Calu3 (cell line): Measurements from ENCODE around the gene ZNF845. TPM values are rescaled to one million over a fixed set of nuclear protein-coding genes. Genes with fewer than 3 reads are reported as not detected.

ENCODE experiments used
- BruUV-seq: library from RNA; stranded (reverse); fragments of 400-500 nt; replicated peaks from 2 replicates; lab custom pipeline; 2021; lab: Mats Ljungman, UMichigan
- CTCF ChIA-PET: fragments of 300-600 bp; sonication (Branson Sonifier 250); formaldehyde crosslinking; loops from one replicate; lab custom pipeline; 2022; ENCODE audit warnings: antibody characterized with exemption; lab: Charles Lee
- DNase-seq: peaks from one replicate; pipeline ENCODE4 v3.0.0; 2022
- H3K27ac Mint-ChIP-seq: one replicate; pipeline ENCODE4 v1.8.0; 2022; ENCODE audit warnings: mixed read lengths; ENCODE audit not compliant: unreplicated experiment
- H3K27me3 Mint-ChIP-seq: one replicate; pipeline ENCODE4 v1.8.0; 2022; ENCODE audit warnings: mixed read lengths; ENCODE audit not compliant: unreplicated experiment
- H3K36me3 Mint-ChIP-seq: one replicate; pipeline ENCODE4 v1.8.0; 2022; ENCODE audit warnings: mild to moderate bottlenecking, moderate library complexity, mixed read lengths; ENCODE audit not compliant: insufficient read depth, unreplicated experiment
- H3K4me1 Mint-ChIP-seq: one replicate; pipeline ENCODE4 v1.8.0; 2022; ENCODE audit warnings: mild to moderate bottlenecking, low read depth, mixed read lengths; ENCODE audit not compliant: unreplicated experiment
- H3K4me3 Mint-ChIP-seq: one replicate; pipeline ENCODE4 v1.8.0; 2022; ENCODE audit warnings: mild to moderate bottlenecking, low read depth, moderate library complexity, mixed read lengths; ENCODE audit not compliant: unreplicated experiment
- H3K9me3 Mint-ChIP-seq: one replicate; pipeline ENCODE4 v1.8.0; 2022; ENCODE audit warnings: low read depth, mixed read lengths; ENCODE audit not compliant: unreplicated experiment
- intact Hi-C: fragments of 100-400 bp; cut with micrococcal nuclease; formaldehyde crosslinking; loops from one replicate; pipeline ENCODE4 v1.10.0; 2022; ENCODE audit not compliant: unreplicated experiment
- total RNA-seq: library from RNA; stranded (reverse); gene quantifications from 2 replicates; pipeline ENCODE4 v1.2.3, GENCODE V29; 2022
- TF ChIP-seq, protein P1 (sequence below): fragments of 200-600 bp; IDR thresholded peaks from one replicate; pipeline ENCODE4 v1.8.0; 2022; ENCODE audit warnings: antibody characterized with exemption; ENCODE audit not compliant: unreplicated experiment

Gene ZNF845
- total RNA-seq, 1 experiment from 2014 or later, result 9.4 TPM

DNA sequence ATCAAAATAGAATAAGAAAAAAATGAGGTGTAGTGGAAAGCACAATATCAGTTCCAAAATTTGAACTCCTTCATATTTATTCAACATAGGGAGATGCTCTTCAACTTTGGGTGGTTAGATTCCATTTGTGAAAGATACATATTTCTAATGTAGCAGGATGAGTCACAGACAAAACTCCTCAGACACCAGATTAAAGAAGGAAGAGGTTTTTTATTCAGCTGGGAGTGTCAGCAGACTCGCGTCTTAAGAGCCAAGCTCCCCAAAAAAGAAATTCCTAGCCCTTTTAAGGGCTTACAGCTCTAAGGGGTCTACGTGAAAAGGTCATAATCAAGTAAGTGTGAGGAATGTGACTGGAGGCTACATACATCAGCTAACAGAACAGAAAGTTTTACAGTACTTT, 54.6 kb downstream of the ZNF845 start:
- intact Hi-C loops, result no loop called here
- Mint-ChIP-seq H3K36me3 (peaks cover 20% of the 10 kb centered on the region), H3K4me3 (no peak overlapping the region), H3K9me3 (peaks cover 33% of the 10 kb centered on the region), H3K27me3 (no peaks in the 10 kb centered on the region), H3K4me1 (no peaks in the 10 kb centered on the region), H3K27ac (no peak overlapping the region)
- TF ChIP-seq, protein P1, sequence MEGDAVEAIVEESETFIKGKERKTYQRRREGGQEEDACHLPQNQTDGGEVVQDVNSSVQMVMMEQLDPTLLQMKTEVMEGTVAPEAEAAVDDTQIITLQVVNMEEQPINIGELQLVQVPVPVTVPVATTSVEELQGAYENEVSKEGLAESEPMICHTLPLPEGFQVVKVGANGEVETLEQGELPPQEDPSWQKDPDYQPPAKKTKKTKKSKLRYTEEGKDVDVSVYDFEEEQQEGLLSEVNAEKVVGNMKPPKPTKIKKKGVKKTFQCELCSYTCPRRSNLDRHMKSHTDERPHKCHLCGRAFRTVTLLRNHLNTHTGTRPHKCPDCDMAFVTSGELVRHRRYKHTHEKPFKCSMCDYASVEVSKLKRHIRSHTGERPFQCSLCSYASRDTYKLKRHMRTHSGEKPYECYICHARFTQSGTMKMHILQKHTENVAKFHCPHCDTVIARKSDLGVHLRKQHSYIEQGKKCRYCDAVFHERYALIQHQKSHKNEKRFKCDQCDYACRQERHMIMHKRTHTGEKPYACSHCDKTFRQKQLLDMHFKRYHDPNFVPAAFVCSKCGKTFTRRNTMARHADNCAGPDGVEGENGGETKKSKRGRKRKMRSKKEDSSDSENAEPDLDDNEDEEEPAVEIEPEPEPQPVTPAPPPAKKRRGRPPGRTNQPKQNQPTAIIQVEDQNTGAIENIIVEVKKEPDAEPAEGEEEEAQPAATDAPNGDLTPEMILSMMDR, result no peak
- CTCF ChIA-PET, result no interaction called here
- BruUV-seq, result no TSS peak
- DNase-seq, result no peak

DNA sequence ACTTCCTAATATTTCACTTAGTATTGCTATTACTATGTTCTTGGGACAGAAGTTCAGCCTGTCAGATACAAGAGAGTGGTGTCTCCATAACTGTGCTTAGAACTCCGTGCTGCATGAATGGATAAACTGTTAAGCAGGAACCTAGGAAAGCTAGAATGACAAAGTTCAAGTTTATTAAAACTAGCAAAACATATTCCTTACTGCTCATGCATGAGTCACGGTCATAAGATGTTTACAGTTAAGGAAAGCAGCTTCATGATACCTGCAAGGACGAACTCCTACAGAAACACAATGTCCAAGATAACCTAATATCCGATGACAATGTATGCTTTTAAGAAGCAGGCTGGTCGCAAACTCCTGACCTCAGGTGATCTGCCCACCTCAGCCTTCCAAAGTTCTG, 55.4 kb downstream of the ZNF845 start:
- no peak for DNase-seq
- no peak overlapping the region for H3K27ac Mint-ChIP-seq
- no peak overlapping the region for H3K4me3 Mint-ChIP-seq
- BruUV-seq, result no TSS peak
- no peaks in the 10 kb centered on the region for H3K27me3 Mint-ChIP-seq
- TF ChIP-seq, protein P1, result no peak
- intact Hi-C loops, result no loop called here
- H3K4me1 Mint-ChIP-seq, result no peaks in the 10 kb centered on the region
- CTCF ChIA-PET, result no interaction called here
- H3K36me3 Mint-ChIP-seq, result peaks cover 20% of the 10 kb centered on the region
- H3K9me3 Mint-ChIP-seq, result peaks cover 29% of the 10 kb centered on the region

DNA sequence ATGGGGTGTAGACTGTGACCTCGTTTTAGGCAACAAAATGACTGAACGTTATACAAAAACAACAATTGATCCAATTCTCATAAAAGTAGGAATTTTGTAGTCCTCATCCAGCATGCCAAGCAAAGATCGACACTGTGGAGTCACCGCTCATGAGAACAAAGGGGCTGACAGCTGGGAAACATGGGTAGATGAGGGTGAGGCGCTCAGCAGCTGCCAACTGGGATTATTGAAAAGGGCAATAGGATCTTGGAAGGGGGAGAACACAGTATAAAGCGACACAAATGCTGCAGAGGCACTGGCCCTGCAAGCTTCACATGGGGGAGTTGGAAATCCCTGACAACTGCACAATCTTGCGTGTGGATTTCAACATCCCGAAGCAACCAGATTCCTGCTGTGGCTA, 56.0 kb downstream of the ZNF845 start:
- no peaks in the 10 kb centered on the region for H3K27me3 Mint-ChIP-seq
- peaks cover 28% of the 10 kb centered on the region for H3K9me3 Mint-ChIP-seq
- H3K27ac Mint-ChIP-seq, result no peak overlapping the region
- no TSS peak for BruUV-seq
- H3K36me3 Mint-ChIP-seq, result peaks cover 23% of the 10 kb centered on the region
- CTCF ChIA-PET, result no interaction called here
- H3K4me1 Mint-ChIP-seq, result no peaks in the 10 kb centered on the region
- TF ChIP-seq, protein P1, result no peak
- H3K4me3 Mint-ChIP-seq, result no peak overlapping the region
- intact Hi-C loops, result no loop called here
- no peak for DNase-seq

DNA sequence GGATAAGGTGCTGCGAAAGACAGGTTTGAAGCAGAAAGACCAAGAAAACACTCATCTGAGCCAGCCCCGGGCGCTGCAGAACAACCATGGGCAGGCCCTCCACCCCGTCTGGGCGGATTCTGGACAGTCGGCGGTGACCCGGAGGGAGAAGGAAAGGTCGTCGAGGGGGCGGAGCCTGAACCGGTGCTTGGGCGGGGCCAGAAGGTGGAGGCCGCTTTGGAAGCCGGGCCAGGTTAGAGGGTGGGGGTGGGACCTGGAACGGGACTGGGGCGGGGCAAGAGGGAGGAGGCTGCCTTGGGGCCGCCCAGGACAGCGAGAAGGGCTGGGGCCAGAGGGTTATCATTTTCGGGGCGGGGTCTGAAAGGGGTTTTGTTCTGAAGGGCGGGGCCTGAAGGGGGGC, 56.4 kb downstream of the ZNF845 start:
- BruUV-seq, result no TSS peak
- no peak overlapping the region for H3K27ac Mint-ChIP-seq
- CTCF ChIA-PET, result no interaction called here
- H3K36me3 Mint-ChIP-seq, result peaks cover 27% of the 10 kb centered on the region
- no peaks in the 10 kb centered on the region for H3K27me3 Mint-ChIP-seq
- peaks cover 24% of the 10 kb centered on the region for H3K9me3 Mint-ChIP-seq
- H3K4me1 Mint-ChIP-seq, result no peaks in the 10 kb centered on the region
- no peak for DNase-seq
- TF ChIP-seq, protein P1, result no peak
- H3K4me3 Mint-ChIP-seq, result no peak overlapping the region
- intact Hi-C loops, result no loop called here
